ENCODE measurements around the gene CES3.

CES3 gene

DNA sequence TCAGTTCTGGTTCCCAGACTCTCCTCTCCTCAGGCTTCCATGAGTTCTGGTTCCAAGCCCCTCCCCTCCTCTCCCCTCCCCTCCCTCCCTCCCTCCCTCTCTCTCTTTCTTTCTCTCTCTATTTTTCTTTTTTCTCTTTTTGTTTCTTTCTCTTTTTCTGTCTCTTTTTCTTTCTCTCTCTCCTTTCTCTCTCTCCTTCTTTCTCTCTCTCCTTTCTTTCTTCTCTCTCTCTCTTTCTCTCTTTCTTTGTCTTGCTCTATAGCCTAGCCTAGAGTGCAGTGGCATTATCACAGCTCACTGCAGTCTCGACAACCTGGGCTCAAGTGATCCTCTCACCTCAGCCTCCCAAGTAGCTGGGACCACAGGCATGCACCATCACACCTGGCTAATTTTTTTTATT lies 796 bp upstream of the CES3 start:
- ChIA-PET CTCF (interaction anchor here (0.6 to 1.2 kb wide), 9 partner anchors 17 to 267 kb away, joined by 3 to 4 read pairs (median 3); partner anchors contain the start of gene TMEM208), POLR2A (interaction anchor here (0.7 to 1.1 kb wide), 4 partner anchors 16 to 192 kb away, joined by 3 to 8 read pairs (median 4); no protein-coding TSS in a partner anchor)
- TF ChIP-seq SUZ12 (IDR thresholded peaks at IDR 0.05), result no peak
- TF ChIP-seq, protein P1, sequence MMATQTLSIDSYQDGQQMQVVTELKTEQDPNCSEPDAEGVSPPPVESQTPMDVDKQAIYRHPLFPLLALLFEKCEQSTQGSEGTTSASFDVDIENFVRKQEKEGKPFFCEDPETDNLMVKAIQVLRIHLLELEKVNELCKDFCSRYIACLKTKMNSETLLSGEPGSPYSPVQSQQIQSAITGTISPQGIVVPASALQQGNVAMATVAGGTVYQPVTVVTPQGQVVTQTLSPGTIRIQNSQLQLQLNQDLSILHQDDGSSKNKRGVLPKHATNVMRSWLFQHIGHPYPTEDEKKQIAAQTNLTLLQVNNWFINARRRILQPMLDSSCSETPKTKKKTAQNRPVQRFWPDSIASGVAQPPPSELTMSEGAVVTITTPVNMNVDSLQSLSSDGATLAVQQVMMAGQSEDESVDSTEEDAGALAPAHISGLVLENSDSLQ (IDR thresholded peaks at IDR 0.05), result no peak
- TF ChIP-seq SP1 (IDR thresholded peaks at IDR 0.05), result no peak
- no peak for TF ChIP-seq TARDBP (IDR thresholded peaks at IDR 0.05)
- TF ChIP-seq FOXK2 (IDR thresholded peaks at IDR 0.05), result no peak
- no peak for TF ChIP-seq FOXM1 (IDR thresholded peaks at IDR 0.05; ENCODE audit: borderline replicate concordance)
- TF ChIP-seq ZNF384 (IDR thresholded peaks at IDR 0.05), result no peak
- TF ChIP-seq NFRKB (IDR thresholded peaks at IDR 0.05), result no peak
- no peak for TF ChIP-seq LEF1 (IDR thresholded peaks at IDR 0.05; ENCODE audit: borderline replicate concordance)
- TF ChIP-seq FOXA1 (IDR thresholded peaks at IDR 0.05), result no peak
- TF ChIP-seq ARNT (IDR thresholded peaks at IDR 0.05), result no peak
- no peak for TF ChIP-seq L3MBTL2 (conservative IDR thresholded peaks at IDR 0.05)
- TF ChIP-seq HDGF (IDR thresholded peaks at IDR 0.05; ENCODE audit: borderline replicate concordance), result no peak
- TF ChIP-seq BHLHE40 (IDR thresholded peaks at IDR 0.05; ENCODE audit: borderline replicate concordance), result no peak
- TF ChIP-seq CTBP1 (IDR thresholded peaks at IDR 0.05; ENCODE audit: borderline replicate concordance), result no peak
- DNase-seq (ENCODE audit: extremely low spot score), result no peak

GRCh38 chr16:66961914-66962313 lies 848 bp downstream of the CES3 start:
- POLR2A ChIA-PET, result interaction anchor here (1.4 to 1.5 kb wide), 2 partner anchors 11 to 193 kb away, joined by 7 to 10 read pairs; no protein-coding TSS in a partner anchor
- CTCF ChIA-PET, result interaction anchor here (1.4 kb wide), 1 partner anchor 180 kb away, joined by 6 read pairs; no protein-coding TSS in a partner anchor
- TF ChIP-seq TARDBP (IDR thresholded peaks at IDR 0.05) (no peak), FOXM1 (IDR thresholded peaks at IDR 0.05; ENCODE audit: borderline replicate concordance) (no peak), SP1 (IDR thresholded peaks at IDR 0.05) (no peak), L3MBTL2 (conservative IDR thresholded peaks at IDR 0.05) (no peak), ARNT (IDR thresholded peaks at IDR 0.05) (no peak), HDGF (IDR thresholded peaks at IDR 0.05; ENCODE audit: borderline replicate concordance) (no peak), FOXA1 (IDR thresholded peaks at IDR 0.05) (no peak), SUZ12 (IDR thresholded peaks at IDR 0.05) (no peak), NFRKB (IDR thresholded peaks at IDR 0.05) (no peak), FOXK2 (IDR thresholded peaks at IDR 0.05) (no peak), LEF1 (IDR thresholded peaks at IDR 0.05; ENCODE audit: borderline replicate concordance) (no peak), ZNF384 (IDR thresholded peaks at IDR 0.05) (no peak), CTBP1 (IDR thresholded peaks at IDR 0.05; ENCODE audit: borderline replicate concordance) (no peak), ELF4 (IDR thresholded peaks at IDR 0.05) (no peak), BHLHE40 (IDR thresholded peaks at IDR 0.05; ENCODE audit: borderline replicate concordance) (no peak)
- TF ChIP-seq, protein P1 (IDR thresholded peaks at IDR 0.05), result no peak
- DNase-seq (ENCODE audit: extremely low spot score), result no peak

DNA sequence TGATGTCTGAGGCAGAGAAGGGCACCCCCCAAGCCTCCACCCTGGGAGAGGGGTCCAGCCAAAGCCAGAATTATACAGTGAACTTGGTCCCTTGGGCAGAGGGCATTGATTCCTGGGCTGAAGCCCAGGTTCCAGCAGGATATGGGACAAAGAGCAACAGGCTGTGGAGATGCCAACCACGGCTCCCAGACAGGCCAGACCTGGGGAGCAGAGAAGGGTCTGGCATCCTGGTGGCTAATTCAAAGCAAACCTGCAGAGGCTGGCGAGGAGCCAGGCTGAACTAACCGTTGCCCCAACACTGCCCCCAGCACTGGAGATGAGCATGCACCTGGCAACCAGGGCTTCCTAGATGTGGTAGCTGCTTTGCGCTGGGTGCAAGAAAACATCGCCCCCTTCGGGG lies 3.0 kb downstream of the CES3 start:
- DNase-seq (ENCODE audit: extremely low spot score), result no peak
- ChIA-PET POLR2A (no interaction called here), CTCF (no interaction called here)
- TF ChIP-seq FOXA1 (IDR thresholded peaks at IDR 0.05) (no peak), TARDBP (IDR thresholded peaks at IDR 0.05) (no peak), SUZ12 (IDR thresholded peaks at IDR 0.05) (no peak), ARNT (IDR thresholded peaks at IDR 0.05) (no peak), ELF4 (IDR thresholded peaks at IDR 0.05) (no peak), HDGF (IDR thresholded peaks at IDR 0.05; ENCODE audit: borderline replicate concordance) (no peak)

DNA sequence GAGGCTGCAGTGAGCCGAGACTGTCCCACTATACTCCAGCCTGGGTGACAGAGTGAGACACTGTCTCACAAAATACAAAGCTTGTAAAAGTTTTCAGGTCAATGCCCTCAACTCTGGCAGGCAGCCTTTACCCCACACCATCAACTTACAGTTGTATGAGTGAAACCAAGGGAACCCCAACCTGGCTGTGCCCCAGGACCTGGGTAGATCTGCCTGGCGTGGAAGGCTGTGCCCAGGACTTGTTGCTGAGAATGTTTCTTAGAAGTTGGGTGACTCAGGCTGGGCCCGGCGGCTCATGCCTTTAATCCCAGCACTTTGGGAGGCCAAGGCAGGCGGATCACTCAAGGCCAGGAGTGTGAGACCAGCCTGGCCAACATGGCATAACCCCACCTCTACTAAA lies 7.8 kb downstream of the CES3 start:
- no peak for DNase-seq (ENCODE audit: extremely low spot score)
- CTCF ChIA-PET, result no interaction called here
- TF ChIP-seq NFRKB (IDR thresholded peaks at IDR 0.05) (no peak), ZNF384 (IDR thresholded peaks at IDR 0.05) (no peak), ELF4 (IDR thresholded peaks at IDR 0.05) (no peak), LEF1 (IDR thresholded peaks at IDR 0.05; ENCODE audit: borderline replicate concordance) (no peak), TARDBP (IDR thresholded peaks at IDR 0.05) (no peak), FOXK2 (IDR thresholded peaks at IDR 0.05) (no peak), BHLHE40 (IDR thresholded peaks at IDR 0.05; ENCODE audit: borderline replicate concordance) (no peak), FOXA1 (IDR thresholded peaks at IDR 0.05) (no peak), L3MBTL2 (conservative IDR thresholded peaks at IDR 0.05) (no peak)
- TF ChIP-seq, protein P1 (IDR thresholded peaks at IDR 0.05), result no peak
- POLR2A ChIA-PET, result interaction anchor here (0.6 kb wide), 1 partner anchor 55 kb away, joined by 3 read pairs; no protein-coding TSS in a partner anchor

- ChIA-PET POLR2A (interaction anchor here (0.6 to 3.0 kb wide), 2 partner anchors 10 to 42 kb away, joined by 3 to 10 read pairs; partner anchors contain the start of gene CES3), CTCF (no interaction called here)
- no peak for DNase-seq (ENCODE audit: extremely low spot score)
- TF ChIP-seq L3MBTL2 (conservative IDR thresholded peaks at IDR 0.05) (no peak), ARNT (IDR thresholded peaks at IDR 0.05) (no peak)
These were observed 10.0 kb downstream of the CES3 start for GRCh38 chr16:66970775-66971720.

DNA sequence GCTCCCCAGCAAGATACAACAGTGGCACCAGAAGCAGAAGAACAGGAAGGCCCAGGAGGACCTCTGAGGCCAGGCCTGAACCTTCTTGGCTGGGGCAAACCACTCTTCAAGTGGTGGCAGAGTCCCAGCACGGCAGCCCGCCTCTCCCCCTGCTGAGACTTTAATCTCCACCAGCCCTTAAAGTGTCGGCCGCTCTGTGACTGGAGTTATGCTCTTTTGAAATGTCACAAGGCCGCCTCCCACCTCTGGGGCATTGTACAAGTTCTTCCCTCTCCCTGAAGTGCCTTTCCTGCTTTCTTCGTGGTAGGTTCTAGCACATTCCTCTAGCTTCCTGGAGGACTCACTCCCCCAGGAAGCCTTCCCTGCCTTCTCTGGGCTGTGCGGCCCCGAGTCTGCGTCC lies 11.9 kb downstream of the CES3 start:
- ChIA-PET POLR2A (interaction anchor here (1.1 to 3.0 kb wide), 2 partner anchors 12 to 14 kb away, joined by 3 to 10 read pairs; partner anchors contain the start of gene CES3), CTCF (no interaction called here)
- no peak for DNase-seq (ENCODE audit: extremely low spot score)
- TF ChIP-seq ELF4 (IDR thresholded peaks at IDR 0.05), result no peak
- TF ChIP-seq, protein P1 (IDR thresholded peaks at IDR 0.05), result no peak
